Mononuclear cell (primary cell): ENCODE data around the gene RILPL1. TPM values are rescaled to one million over a fixed set of nuclear protein-coding genes. Genes with fewer than 3 reads are reported as not detected.
"Not testable (repeated sequence)": the region's sequence is repeated elsewhere in the genome, so short reads cannot be mapped to it uniquely, and the experiment has no call there.

Source experiments
- H3K27me3 ChIP-seq: 2 replicates; pipeline ENCODE4 v1.6.0; 2011; ENCODE audit warnings: low read length, control low read depth; ENCODE audit not compliant: insufficient read depth
- H3K4me1 ChIP-seq: 2 replicates; pipeline ENCODE4 v1.5.1; 2011; ENCODE audit warnings: mild to moderate bottlenecking, low read length, control low read depth; ENCODE audit not compliant: insufficient read depth
- H3K4me3 ChIP-seq: 2 replicates; pipeline ENCODE4 v1.5.1; 2011; ENCODE audit warnings: mild to moderate bottlenecking, low read length, moderate library complexity
- H3K9me3 ChIP-seq: 2 replicates; pipeline ENCODE4 v1.5.1; 2011; ENCODE audit warnings: low read depth, mild to moderate bottlenecking, control low read depth, low read length
- total RNA-seq: library from RNA; depleted of rRNA; stranded (reverse); fragments of >200 nt; gene quantifications from one replicate; pipeline ENCODE4 v1.2.3, GENCODE V29; 2012

RILPL1 gene
- total RNA-seq, 1 donor = 1.8 TPM

DNA sequence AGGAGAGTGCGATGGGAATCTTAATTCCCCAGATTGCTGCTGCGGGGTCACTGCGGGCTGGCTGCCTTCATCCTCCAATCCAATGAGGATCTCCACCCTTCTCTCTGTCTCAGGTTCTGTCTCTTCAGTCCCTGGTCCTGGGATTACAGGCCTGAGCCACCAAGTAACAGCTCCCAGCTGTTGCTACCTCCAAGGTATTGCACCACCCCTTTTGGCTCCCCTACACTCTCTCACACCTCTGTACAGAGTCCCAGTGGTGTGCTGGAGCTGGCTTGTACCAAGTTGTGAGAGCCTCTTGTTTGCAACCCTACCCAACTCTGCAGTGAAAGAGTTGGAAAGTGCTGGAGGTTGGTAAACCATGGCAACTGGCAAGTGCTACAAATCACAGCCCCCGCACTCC is 10.0 kb upstream of the RILPL1 start:
- no peaks in the 10 kb centered on the region for H3K27me3 ChIP-seq
- H3K4me1 ChIP-seq = no peaks in the 10 kb centered on the region
- H3K4me3 ChIP-seq = no peak overlapping the region
- no peaks in the 10 kb centered on the region for H3K9me3 ChIP-seq

DNA sequence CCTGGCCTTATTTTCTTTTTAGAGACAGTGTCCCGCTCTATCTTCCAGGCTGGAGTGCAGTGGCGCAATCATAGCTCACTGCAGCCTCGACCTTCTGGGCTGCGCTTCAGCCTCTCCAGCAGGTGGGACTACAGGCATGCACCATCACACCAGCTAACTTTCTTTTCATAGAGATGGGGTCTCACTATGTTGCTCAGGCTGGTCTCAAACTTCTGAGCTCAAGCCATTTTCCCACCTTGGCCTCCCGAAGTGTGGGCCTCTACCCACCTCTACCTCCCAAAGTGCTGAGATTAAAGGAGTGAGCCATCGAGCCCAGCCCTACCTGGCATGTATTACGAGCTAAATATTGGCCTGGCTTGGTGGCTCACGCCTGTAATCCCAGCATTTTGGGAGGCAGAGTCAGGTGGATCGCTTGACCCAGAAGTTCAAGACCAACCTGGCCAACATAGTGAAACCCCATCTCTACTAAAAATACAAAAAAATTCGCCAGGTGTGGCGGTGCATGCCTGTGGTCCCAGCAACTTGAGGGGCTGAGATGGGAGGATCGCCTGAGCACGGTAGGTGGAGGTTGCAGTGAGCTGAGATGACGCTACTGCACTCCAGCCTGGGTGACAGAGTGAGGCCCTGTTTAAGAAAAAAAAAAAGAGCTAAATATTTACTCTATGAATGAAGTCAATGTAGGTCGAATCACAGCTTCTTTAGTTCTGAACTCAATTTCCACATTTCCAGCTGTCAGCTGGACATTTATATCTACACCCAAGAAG is 7.6 kb upstream of the RILPL1 start:
- no peaks in the 10 kb centered on the region for H3K9me3 ChIP-seq
- H3K27me3 ChIP-seq = no peaks in the 10 kb centered on the region
- H3K4me1 ChIP-seq = no peaks in the 10 kb centered on the region
- no peak overlapping the region for H3K4me3 ChIP-seq

DNA sequence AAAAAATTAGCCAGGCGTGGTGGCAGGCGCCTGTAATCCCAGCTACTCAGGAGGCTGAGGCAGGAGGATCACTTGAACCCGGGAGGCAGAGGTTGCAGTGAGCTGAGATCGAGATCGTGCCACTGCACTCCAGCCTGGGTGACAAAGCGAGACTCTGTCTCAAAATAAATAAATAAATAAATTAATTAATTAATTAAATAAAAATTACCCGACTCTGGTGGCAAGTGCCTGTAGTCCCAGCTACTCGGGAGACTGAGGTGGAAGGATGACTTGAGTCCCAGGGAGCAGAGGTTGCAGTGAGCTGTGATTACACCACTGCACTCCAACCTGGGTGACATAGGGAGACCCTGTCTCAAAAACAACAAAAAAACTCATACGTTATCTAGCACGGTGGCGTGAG is 2.4 kb upstream of the RILPL1 start:
- not testable (repeated sequence) for H3K27me3 ChIP-seq, H3K4me3 ChIP-seq, H3K9me3 ChIP-seq
- H3K4me1 ChIP-seq = peaks cover 25% of the 10 kb centered on the region

DNA sequence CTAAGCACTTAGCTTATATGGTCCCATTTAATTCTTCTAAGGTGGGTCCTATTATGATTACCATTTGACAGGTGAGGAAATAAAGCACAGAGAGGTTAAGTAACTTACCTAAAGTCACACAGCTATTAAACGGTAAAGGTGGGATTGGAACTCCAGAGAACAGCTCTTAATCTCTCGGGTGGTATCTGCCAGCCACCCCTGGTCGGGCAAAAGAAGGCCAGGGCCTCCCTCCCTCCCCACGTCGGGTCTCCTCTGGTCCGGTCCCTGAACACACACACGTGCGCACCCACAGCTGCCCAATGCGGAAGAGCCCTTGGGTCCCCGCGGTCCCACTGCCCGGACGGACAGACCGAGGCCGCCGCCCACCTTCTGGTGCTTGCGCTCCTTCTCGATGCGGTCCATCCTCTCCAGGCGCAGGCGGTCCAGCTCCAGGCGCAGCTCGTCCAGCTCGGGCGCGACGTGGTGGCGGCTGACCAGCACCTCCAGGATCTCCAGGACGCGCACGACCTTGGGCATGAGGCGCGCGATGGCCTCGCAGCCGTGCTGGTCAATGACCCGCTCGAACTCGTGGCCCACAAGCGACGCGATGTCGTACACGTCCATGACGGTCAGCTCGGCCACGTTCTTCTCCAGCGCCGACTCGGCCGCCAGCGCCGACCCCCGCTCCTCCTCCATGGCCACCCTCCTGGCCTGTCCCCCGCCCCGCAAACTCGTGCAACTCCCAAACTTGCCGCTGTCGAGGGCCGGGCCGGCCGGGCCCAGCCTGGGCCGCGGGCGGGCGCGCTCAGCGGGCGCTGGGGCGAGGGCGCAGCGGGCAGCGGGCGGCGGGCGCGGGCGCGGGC is 490 bp downstream of the RILPL1 start:
- Histone ChIP-seq H3K4me1 (peaks cover 25% of the 10 kb centered on the region), H3K9me3 (no peaks in the 10 kb centered on the region), H3K4me3 (peak overlapping the region; percentile 39), H3K27me3 (peaks cover 6% of the 10 kb centered on the region)

DNA sequence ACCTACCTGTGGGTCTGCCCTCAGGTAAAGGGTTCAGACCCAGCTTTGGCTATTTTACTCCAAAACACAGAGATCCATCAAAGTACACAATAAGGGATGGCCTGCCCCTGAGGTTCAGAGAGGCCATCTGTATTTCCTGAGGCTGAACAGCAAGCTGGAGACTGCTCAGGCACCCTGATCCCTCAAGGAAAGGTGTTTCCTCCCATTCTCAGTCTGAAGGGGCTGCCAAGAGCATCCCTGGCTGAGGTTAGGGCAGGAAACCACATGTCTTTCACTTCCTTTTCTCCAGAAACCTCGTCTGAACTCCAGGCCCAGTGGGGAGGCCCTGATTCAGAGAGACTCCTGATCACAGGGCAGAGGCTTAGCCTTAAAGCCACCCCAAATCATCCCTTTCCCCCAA is 1.5 kb downstream of the RILPL1 start:
- Histone ChIP-seq H3K4me3 (no peak overlapping the region), H3K4me1 (peaks cover 25% of the 10 kb centered on the region), H3K27me3 (peaks cover 6% of the 10 kb centered on the region), H3K9me3 (no peaks in the 10 kb centered on the region)

DNA sequence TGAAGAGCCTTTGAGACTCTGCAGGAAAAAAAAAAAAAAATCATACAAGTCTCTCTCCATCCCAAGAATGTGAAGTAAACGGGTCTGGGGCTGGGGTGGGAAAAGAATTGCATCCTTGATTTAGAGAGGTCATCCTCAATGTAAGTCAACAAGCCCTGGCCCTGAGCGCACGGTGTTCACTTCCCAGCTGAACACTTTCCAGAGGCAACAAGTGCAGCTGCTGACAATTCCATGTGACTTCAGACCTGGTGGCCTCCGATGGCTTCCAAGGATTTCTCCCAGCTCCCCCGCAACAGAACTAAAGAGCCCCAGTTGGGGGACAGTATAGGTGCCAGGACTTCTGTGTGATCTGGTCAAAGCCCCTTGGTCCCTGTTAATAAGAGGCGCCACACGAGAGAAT is 2.4 kb downstream of the RILPL1 start:
- no peak overlapping the region for H3K4me3 ChIP-seq
- H3K27me3 ChIP-seq = peaks cover 6% of the 10 kb centered on the region
- H3K4me1 ChIP-seq = peaks cover 25% of the 10 kb centered on the region
- H3K9me3 ChIP-seq = no peaks in the 10 kb centered on the region

DNA sequence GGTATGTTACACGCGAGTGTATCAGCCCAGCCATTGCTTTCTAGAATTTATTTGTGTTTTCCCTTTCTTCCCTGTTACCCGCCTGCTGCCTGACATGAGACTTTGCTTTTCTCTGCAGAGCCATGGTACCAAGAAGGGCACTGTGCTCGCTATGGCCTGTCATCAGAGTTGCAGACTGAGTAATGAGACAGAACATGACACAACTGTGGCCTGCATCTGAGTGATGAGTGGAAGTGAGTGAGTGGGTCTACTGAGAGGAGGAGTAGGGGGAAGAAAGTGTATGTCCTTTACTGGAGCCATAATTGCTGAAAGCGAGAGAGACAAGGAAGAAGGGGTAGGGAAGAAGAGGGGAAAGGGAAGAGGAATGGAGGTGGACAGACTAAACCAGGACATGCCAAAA is 2.9 kb downstream of the RILPL1 start:
- H3K4me3 ChIP-seq = no peak overlapping the region
- H3K4me1 ChIP-seq = peaks cover 25% of the 10 kb centered on the region
- peaks cover 6% of the 10 kb centered on the region for H3K27me3 ChIP-seq
- no peaks in the 10 kb centered on the region for H3K9me3 ChIP-seq

DNA sequence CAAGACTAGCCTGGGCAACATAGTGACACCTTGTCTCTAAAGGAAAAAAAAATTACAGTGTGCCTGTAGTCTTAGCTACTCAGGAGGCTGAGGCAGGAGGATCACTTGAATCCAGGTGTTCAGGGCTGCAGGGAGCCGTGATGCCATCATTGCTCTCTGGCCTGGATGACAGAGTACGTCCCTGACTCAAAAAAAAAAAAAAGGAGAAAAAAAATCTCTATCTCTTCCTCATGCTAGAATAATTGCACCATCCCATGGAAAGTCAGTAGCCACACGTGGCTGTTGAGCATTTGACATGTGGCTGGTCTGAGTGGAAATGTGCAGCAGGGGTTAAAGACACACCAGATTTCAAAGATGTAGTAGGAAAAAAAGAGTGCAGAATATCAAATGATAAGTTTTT is 3.8 kb downstream of the RILPL1 start:
- Histone ChIP-seq H3K27me3 (peaks cover 6% of the 10 kb centered on the region), H3K4me1 (peaks cover 25% of the 10 kb centered on the region), H3K4me3 (no peak overlapping the region), H3K9me3 (no peaks in the 10 kb centered on the region)

DNA sequence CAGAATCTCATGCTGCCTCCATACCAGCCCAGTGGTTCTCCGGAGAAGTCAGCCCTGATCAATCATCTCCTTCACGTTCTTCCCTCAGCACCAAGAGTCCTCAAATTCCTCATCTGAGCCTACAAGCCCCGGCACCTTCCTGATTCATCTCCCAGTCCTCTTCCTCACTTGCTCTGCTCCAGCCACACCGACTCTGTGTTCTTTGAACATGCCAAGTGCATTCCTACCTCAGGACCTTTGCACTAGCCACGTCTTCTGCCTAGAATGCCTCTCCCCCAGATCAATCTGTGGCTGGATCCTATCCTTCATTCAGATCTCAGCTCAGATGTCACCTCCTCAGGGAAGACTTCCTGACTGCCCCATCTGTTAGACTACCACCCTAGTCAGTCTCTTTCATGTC is 4.7 kb downstream of the RILPL1 start:
- Histone ChIP-seq H3K4me1 (peaks cover 22% of the 10 kb centered on the region), H3K27me3 (peaks cover 6% of the 10 kb centered on the region), H3K9me3 (no peaks in the 10 kb centered on the region), H3K4me3 (no peak overlapping the region)

DNA sequence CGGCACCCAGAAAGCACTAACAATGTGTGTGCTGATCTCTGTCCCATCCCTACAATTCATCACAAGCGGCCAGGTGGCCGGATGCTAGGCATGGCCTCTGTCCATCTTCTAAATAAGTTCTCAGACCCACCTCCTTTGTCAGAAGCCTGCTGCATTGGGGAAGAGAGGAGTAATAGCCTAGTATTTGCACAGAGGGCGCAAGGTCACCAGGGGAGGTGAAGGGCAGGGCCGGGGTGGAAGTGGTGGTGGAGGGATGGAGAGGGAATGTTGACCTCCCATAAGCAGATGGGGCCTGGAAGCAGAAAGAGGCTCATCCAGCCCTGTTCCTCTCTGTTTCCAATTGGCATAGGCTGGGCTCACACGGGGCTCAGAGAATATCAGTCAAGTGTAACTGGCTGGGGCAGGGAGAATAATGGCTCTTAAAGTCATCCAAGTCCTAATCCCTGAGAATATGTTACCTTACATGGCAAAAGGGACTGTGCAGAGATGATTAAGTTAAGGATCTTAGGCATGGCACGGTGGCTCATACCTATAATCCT is 6.9 kb downstream of the RILPL1 start:
- no peak overlapping the region for H3K4me3 ChIP-seq
- H3K27me3 ChIP-seq = peaks cover 3% of the 10 kb centered on the region
- no peaks in the 10 kb centered on the region for H3K9me3 ChIP-seq
- peaks cover 5% of the 10 kb centered on the region for H3K4me1 ChIP-seq

DNA sequence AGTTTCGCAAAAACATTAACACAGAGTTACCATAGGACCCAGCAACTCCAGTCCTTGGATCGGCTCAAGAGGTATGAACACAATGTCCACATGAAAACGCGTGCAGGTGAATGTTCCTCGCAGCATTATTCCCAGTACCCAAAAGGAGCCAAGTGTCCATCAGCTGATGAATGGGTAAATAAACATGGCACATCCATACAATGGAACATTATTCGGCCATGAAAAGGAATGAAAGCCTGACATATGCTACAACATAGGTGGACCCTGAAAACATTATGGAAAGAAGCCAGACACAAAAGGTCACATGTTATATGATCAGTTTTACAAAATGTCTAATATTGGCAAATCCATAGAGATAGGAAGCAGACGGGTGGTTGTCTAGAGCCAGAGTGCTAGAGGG is 9.1 kb downstream of the RILPL1 start:
- no peak overlapping the region for H3K4me3 ChIP-seq
- H3K27me3 ChIP-seq = no peaks in the 10 kb centered on the region
- no peaks in the 10 kb centered on the region for H3K9me3 ChIP-seq
- H3K4me1 ChIP-seq = no peaks in the 10 kb centered on the region

DNA sequence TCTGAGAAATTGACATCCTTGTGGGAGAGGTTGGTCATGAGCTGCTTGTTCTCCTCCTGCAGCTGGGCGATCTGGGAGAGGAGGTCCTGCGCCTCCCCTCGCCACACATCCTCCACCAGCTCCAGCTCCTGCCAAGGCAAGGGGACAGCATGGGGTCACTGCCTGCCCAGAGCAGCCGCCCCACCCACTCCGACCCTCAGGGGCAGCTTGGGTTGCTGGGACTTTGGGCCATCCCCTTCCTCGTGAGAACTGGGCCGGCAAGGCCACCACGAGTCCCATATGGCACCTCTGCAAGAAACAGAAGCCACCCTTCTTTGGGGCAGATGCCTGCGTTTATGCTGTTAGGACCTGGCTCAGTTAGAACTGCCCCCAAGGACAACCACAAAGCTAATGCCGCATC is 10.0 kb downstream of the RILPL1 start:
- no peaks in the 10 kb centered on the region for H3K27me3 ChIP-seq

DNA sequence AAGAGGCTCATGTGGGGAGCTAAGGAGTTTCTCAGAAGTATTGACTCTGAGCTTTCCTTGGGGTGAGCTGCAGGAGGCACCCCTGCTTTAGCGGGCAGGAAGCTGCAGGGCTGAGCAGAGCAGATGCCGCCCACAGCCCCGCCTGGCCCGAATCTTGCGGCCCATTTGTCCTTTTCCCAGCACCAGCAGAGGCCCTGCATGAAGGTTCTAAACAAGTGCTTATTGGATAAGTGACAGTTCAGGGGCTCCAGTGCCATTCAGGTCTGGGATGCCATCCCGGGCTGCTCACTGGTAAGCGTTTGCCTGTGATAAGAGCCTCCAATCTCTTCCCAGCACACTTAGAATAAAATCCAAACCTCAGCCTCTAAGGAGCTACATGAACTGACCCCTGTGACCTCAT is 11.4 kb downstream of the RILPL1 start:
- no peaks in the 10 kb centered on the region for H3K27me3 ChIP-seq
- H3K4me1 ChIP-seq = no peaks in the 10 kb centered on the region
- no peak overlapping the region for H3K4me3 ChIP-seq
- no peaks in the 10 kb centered on the region for H3K9me3 ChIP-seq

More for the DNA sequence above, 10.0 kb downstream of the RILPL1 start:
- no peak overlapping the region for H3K4me3 ChIP-seq
- H3K9me3 ChIP-seq = no peaks in the 10 kb centered on the region
- no peaks in the 10 kb centered on the region for H3K4me1 ChIP-seq

DNA sequence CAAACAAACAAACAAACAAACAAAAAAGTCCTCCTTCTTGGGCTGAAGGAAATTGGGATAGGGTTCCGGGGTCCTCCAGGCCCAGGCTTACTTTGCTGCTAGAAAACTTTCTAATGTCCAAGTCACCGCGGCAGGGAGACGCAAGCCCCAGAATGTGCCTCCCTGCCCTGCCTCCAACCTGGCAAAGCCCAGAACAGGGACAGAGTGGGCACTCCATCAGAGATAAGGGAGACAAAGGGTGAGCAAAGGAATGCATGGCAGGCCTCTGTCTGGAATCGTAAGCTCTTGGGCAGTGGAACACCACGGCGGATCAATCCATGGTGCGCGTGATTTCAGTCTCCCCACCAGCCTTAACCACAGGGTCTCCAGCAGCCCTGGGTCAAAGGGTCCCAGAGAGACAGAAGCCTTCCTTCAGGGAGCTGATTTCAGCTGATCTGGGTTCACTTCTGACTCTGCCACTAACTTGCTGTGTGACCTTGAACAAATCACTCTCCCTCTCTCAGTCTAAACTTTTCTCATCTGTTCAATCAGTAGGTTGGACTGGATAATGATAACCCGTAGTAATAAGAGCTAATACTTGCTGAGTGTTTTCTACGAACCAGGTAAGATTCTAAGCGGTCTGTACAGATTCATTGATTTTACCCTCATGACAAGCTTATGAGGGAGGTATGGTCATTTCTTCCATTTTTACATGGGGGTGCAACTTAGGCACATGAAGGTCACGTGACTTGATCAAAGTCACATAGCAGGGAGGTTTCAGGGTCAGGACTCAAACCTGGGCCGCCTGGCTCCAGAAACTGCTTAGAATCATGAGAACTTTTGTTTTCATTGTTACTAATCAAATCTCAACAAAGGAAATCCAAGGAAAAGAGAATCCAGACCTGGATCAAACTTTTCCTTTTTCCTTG is 12.7 kb downstream of the RILPL1 start:
- Histone ChIP-seq H3K9me3 (no peaks in the 10 kb centered on the region), H3K4me1 (no peaks in the 10 kb centered on the region), H3K27me3 (no peaks in the 10 kb centered on the region), H3K4me3 (no peak overlapping the region)
